Activated CD4-positive, alpha-beta T cell treated with anti-CD3 and anti-CD28 coated beads for 4 hours (primary cell): ENCODE results near the gene MICAL2.

Experiments
- DNase-seq, 2 donors: peaks; one replicate each; pipeline ENCODE4 v3.0.0-alpha.2; 2020

The MICAL2 gene

DNA sequence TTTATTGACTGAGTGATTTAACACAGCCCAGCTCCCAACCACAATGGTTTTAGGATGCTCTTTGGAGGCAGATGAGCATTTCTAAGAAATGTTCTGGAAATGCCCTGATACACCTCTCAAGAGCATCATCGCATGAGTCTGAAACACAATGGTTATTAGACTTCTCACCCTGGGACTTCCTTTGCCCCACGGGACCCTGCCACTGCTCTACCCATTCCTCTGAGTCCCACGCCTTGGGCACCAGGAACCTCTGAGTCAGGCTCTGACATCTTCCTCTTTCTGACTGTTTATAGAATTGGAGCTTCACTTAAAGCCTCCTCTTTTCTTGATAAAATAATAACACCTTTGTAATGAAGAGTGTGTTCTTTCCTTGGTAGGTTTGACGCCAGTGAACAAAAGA is 181.4 kb downstream of the MICAL2 start:
- no peak for DNase-seq

DNA sequence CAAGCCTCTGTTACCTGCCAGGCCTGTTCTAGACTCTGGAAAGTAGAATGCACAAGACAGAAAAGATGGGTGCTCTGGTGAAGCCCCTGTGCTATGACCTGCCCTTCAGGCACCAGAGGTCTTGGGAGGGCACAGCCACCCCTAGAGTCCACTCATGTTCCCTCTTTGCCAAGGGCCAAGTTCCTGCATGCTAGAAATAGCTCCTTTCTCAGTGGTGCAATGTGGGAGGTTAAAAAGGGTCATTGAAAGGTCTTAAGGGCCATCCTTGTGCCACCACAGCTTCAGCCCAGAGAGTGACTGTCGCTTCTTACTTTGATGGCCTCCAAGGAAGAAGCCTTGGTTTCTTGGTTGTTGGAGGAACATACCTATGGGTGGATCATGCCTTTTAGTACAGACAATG is 182.4 kb downstream of the MICAL2 start:
- no peak for DNase-seq

DNA sequence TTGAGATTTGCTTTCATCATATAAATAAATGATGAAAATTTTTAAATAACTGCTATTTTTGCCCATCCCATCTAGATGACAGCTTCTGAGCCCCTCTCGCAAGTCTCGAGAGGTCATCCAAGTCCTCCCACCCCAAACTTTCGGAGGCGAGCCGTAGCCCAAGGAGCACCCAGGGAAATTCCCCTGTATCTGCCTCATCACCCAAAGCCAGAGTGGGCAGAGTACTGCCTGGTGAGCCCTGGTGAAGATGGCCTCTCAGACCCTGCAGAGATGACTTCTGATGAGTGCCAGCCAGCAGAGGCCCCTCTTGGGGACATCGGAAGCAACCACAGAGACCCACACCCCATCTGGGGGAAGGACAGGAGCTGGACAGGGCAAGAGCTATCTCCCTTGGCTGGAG is 183.1 kb downstream of the MICAL2 start:
- no peak for DNase-seq

DNA sequence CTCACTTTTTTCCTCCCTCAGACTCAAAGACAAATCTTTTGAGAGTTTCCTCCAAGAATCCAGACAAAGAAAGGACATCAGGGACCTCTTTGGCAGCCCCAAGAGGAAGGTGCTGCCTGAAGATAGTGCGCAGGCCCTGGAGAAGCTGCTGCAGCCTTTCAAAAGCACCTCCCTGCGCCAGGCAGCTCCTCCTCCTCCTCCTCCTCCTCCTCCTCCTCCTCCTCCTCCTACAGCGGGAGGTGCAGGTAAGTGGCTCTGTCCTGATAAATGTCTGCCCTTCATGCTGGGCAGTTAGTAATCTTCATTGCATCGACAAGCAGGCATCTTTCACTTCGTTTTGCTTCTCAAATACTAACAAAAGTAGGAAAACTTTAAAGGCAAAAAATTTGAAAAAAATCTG is 184.2 kb downstream of the MICAL2 start:
- no peak for DNase-seq

DNA sequence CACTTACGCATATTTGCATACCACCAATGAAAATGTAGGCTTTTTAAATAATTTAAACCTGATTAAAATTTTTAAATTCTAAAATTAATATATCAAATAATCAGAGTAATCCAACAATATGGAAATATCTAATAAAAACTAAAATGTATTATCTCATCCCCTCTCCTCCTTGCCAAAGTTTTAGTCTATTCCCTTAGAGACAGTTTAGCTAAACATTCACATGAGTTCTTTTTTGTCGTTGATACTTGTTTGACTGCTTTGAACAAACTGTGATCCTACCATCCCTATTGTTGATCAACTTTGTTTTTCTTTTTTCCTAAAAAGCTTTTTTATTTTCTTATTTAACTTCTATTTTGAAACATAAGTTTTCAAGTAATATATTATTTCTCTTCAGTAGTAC is 185.6 kb downstream of the MICAL2 start:
- DNase-seq, result no peak

DNA sequence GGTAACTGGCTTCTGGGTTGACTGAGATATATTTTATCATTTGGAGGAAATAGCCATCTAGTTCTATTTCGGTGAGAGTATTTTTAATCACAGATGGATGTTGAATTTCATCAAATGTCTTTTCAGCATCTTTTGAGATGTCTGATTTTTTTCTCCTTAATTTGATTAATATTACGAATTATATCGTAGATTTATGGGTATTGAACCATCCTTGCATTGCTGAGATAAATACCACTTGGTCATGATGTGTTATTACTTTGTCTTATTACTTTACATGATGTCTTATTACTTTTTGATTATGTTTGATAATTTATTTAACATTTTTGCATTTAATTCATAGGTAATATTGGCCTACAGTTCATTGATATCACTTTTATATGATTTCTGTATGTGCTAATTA is 188.2 kb downstream of the MICAL2 start:
- no peak for DNase-seq

DNA sequence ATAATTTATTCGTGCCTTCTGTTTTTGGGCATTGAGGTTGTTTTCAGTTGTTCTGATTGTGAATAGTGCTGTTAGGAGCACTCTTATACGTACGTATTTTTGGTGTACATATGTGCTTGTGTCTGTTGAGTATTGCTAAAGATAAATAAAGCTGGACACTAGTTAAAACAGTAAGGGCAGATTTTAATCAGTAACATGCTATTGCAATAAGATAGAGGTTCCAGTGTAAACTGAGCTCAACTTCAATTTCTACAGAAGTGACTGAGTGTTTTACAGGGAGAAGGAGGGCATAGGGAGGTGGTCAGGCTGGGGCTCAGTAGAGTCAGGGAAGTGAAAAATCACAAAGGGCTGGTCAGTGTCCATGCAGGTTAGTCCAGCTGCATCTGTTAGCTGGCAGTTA is 191.0 kb downstream of the MICAL2 start:
- DNase-seq, result no peak

DNA sequence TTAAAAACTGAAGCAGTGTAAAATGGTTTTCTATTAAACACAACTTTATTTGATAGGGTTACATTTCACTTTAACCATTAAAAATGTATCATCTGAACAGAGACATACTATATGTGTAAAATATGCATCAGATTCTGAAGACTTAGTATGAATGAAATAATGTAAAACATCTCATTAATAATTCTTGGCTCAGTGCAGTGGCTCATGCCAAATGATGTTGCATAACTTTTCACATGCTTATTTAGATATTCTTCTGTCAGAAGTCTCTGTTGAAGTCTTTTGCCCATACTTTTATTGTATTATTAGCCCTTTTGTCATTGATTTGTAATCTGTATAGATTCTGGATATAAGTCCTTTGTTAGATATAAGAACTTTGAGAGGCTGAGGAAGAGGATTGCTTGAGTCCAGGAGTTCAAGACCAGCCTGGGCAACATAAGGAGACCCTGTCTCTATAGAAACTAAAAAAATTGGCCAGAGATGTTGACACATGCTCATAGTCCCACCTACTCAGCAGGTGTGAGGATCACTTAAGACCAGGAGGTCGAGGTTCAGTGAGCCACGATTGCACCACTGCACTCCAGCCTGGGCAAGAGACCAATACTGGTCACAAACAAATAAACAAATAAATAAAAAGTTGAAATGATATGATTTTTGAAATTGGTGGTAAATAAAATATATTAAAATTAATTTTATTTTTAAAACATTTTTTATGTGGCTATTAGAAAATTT is 193.2 kb downstream of the MICAL2 start:
- no peak for DNase-seq

DNA sequence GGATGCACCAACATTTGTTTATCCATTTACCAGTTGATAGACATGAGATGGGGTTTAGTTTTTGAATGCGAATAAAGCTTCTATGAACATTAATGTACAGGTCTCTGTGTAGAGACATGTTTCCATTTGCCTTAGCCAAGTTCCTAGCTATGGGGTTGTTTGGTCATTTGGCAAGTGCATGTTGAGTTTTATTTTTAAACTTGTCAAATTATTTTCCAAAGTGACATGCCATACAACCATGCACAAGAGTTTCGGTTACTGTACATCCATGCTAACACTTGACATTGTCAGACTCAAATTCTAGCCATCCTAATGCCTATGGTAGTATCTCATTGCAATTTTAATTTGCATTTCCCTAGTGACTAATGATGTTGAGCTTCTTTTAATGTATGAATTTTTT is 196.4 kb downstream of the MICAL2 start:
- DNase-seq, result no peak

DNA sequence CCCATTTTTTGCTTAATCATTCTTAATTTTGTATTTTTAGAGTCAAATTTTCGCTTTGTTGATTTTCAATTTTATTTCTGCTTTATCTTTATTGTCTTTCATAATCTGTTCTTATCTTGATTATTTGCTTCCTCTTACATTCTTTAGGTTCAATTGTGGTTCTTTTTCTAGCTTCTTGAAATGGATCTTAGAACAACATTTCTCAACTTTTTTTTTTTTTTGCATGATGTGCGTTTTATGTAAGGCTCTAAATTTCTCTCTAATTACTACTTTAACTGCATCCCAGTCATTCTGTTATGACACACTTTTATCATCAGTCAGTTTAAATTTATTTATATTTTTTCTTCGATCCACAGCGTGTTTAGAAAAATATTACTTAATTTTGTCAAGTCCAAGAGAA is 201.7 kb downstream of the MICAL2 start:
- no peak for DNase-seq
